Stomach (tissue), 4 donors: ENCODE results near the gene ATP6AP1.
"Not testable (repeated sequence)": the region's sequence is repeated elsewhere in the genome, so short reads cannot be mapped to it uniquely, and the experiment has no call there.

Experiments
- EP300 ChIP-seq: sonication (generic); formaldehyde crosslinking; IDR thresholded peaks from one replicate; pipeline ENCODE4 v1.6.1; 2017; ENCODE audit warnings: antibody characterized with exemption
- POLR2A ChIP-seq, 4 donors: fragments of 450-650 bp; IDR thresholded peaks; one replicate each; pipeline ENCODE4 v1.6.1; 2016; ENCODE audit warnings: antibody characterized with exemption in 4 of 4, control low read depth in 2 of 4, mild to moderate bottlenecking in 1 of 4, moderate library complexity in 1 of 4
- POLR2AphosphoS5 ChIP-seq, 3 donors: sonication (generic); formaldehyde crosslinking; IDR thresholded peaks; one replicate each; pipeline ENCODE4 v1.6.1; 2016; ENCODE audit warnings: antibody characterized with exemption in 3 of 3
- TF ChIP-seq, protein P1 (sequence below), 7 experiments: fragments of 450-650 bp in 4 of 7; fragments of 200-600 bp in 3 of 7; sonication (generic) in 3 of 7; IDR thresholded peaks; one replicate each; pipeline ENCODE4 v1.5.1; 2016 to 2019; ENCODE audit warnings: antibody characterized with exemption in 7 of 7, control low read depth in 2 of 7, mild to moderate bottlenecking in 1 of 7

DNA sequence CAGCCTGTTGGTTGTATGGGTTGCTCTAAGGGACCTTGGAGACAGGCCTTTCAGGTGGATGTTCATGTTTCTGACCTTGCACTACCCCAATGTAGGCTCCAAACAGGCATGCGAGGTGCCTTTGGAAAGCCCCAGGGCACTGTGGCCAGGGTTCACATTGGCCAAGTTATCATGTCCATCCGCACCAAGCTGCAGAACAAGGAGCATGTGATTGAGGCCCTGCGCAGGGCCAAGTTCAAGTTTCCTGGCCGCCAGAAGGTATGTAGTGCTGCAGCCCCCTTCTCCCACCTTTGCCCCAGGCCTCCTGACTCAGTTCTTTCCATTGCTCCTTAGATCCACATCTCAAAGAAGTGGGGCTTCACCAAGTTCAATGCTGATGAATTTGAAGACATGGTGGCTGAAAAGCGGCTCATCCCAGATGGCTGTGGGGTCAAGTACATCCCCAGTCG, 28.1 kb upstream of the ATP6AP1 start:
- TF ChIP-seq, protein P1, sequence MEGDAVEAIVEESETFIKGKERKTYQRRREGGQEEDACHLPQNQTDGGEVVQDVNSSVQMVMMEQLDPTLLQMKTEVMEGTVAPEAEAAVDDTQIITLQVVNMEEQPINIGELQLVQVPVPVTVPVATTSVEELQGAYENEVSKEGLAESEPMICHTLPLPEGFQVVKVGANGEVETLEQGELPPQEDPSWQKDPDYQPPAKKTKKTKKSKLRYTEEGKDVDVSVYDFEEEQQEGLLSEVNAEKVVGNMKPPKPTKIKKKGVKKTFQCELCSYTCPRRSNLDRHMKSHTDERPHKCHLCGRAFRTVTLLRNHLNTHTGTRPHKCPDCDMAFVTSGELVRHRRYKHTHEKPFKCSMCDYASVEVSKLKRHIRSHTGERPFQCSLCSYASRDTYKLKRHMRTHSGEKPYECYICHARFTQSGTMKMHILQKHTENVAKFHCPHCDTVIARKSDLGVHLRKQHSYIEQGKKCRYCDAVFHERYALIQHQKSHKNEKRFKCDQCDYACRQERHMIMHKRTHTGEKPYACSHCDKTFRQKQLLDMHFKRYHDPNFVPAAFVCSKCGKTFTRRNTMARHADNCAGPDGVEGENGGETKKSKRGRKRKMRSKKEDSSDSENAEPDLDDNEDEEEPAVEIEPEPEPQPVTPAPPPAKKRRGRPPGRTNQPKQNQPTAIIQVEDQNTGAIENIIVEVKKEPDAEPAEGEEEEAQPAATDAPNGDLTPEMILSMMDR (IDR thresholded peaks at IDR 0.05), result not testable (repeated sequence)
- TF ChIP-seq EP300; POLR2AphosphoS5 (IDR thresholded peaks at IDR 0.05); POLR2A (IDR thresholded peaks at IDR 0.05): not testable (repeated sequence)
